Thoracic aorta (tissue), 2 donors: ENCODE measurements around the gene AQP6. TPM values are rescaled to one million over a fixed set of nuclear protein-coding genes. Genes with fewer than 3 reads are reported as not detected.

Experiments
- ATAC-seq: fragments of 150-250 bp; one replicate; pipeline ENCODE4 v1.8.0; 2017; ENCODE audit warnings: low read depth; ENCODE audit not compliant: insufficient number of reproducible peaks, low FRiP score
- DNase-seq: peaks from one replicate; pipeline ENCODE4 v3.0.0-alpha.2; 2020; ENCODE audit warnings: low spot score
- H3K27ac ChIP-seq, 2 donors: fragments of 200-600 bp; sonication (generic); 1 replicate in 1 of 2; 2 replicates in 1 of 2; pipeline ENCODE4 v1.5.1; 2016; ENCODE audit warnings: mild to moderate bottlenecking in 2 of 2, moderate library complexity in 2 of 2
- H3K27me3 ChIP-seq: fragments of 200-600 bp; sonication (generic); replicated peaks from 2 replicates; pipeline ENCODE4 v1.6.0; 2016; ENCODE audit warnings: mild to moderate bottlenecking; ENCODE audit not compliant: insufficient read depth
- H3K36me3 ChIP-seq: fragments of 200-600 bp; sonication (generic); one replicate; pipeline ENCODE4 v1.5.1; 2016
- H3K4me1 ChIP-seq, 2 donors: fragments of 200-600 bp; sonication (generic); 1 replicate in 1 of 2; 2 replicates in 1 of 2; pipeline versions ENCODE4 v1.5.1 to v1.6.0; 2016; ENCODE audit warnings: low read depth in 2 of 2, mild to moderate bottlenecking in 1 of 2; ENCODE audit not compliant: control insufficient read depth in 1 of 2
- H3K4me3 ChIP-seq: fragments of 200-600 bp; sonication (generic); 2 replicates; pipeline ENCODE4 v1.5.1; 2016; ENCODE audit warnings: mild to moderate bottlenecking
- H3K9me3 ChIP-seq: fragments of 200-600 bp; sonication (generic); 2 replicates; pipeline ENCODE4 v1.5.1; 2016
- total RNA-seq, 2 donors: library from RNA; depleted of rRNA; stranded (reverse); fragments of >200 nt; gene quantifications; one replicate each; pipeline versions ENCODE4 v1.1.0 to v1.2.3, GENCODE V29; 2016
- TF ChIP-seq, protein P1 (sequence below): fragments of 200-600 bp; sonication (generic); IDR thresholded peaks from one replicate; pipeline ENCODE4 v1.5.1; 2019; ENCODE audit warnings: antibody characterized with exemption

Gene AQP6
- total RNA-seq, 2 donors from 2014 or later = not detected

DNA sequence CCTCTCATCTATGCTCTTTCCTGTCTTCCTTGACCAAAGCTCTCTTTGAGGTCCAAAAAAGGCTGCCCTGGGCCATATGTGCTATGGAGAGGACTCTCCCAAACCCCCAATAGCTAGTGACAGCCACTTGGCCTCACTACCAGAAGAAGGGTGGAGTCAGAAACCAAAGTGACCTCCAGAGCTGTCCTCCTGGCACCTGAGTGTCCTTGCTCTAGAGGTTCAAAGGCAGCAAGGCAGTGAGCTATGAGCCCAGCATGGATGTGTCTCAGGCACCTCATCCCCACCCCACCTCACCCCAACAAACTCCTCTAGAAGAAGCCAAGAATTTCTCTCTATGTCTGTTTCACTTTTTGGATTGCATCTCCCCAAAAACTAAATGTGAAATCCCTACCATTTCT, 15.2 kb upstream of the AQP6 start:
- Histone ChIP-seq H3K27me3 (no peaks in the 10 kb centered on the region), H3K9me3 (no peaks in the 10 kb centered on the region), H3K27ac (no peak overlapping the region), H3K4me1 (peaks cover 9 to 22% of the 10 kb centered on the region in 2 donors), H3K4me3 (no peak overlapping the region), H3K36me3 (no peaks in the 10 kb centered on the region)
- TF ChIP-seq, protein P1, sequence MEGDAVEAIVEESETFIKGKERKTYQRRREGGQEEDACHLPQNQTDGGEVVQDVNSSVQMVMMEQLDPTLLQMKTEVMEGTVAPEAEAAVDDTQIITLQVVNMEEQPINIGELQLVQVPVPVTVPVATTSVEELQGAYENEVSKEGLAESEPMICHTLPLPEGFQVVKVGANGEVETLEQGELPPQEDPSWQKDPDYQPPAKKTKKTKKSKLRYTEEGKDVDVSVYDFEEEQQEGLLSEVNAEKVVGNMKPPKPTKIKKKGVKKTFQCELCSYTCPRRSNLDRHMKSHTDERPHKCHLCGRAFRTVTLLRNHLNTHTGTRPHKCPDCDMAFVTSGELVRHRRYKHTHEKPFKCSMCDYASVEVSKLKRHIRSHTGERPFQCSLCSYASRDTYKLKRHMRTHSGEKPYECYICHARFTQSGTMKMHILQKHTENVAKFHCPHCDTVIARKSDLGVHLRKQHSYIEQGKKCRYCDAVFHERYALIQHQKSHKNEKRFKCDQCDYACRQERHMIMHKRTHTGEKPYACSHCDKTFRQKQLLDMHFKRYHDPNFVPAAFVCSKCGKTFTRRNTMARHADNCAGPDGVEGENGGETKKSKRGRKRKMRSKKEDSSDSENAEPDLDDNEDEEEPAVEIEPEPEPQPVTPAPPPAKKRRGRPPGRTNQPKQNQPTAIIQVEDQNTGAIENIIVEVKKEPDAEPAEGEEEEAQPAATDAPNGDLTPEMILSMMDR = no peak
- DNase-seq = no peak
- ATAC-seq = no peak

DNA sequence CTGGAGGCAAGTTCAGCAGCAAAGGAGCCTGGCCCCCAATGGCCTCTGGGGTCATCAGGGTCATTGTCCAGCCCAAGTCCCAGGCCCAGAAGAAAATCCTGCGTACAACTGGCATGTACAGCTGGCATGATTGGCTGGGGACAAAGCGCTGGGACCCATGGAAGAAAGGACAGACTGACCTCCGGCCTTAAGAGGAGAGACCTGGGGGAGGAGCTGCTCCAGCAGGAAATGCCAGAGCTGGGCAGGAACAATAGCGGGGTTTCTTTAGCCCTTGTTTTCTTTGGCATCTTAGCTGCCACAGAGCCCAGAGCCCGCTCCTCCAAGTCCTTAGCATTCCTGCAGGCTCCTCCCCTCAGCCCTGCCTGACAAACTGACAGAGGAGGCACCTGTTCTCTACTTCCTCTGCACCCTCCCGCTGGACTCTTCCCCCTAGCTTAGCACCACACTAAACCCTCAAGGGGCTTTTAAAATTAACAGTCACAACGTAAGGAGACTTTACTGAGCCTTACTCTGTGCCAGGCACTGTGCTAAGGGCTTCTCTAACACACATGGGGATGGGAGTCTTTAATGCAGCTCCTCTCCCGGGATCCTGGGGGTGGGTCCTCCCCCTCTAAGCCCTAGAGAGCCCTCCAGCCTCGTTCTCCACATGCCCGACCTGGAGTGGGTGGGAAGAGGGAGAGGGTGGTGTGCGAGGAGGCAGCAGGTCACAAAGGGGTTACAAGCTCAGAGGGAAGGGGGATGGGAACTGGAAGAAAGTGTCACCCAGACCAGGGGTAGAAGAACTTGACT, 12.9 kb upstream of the AQP6 start:
- peaks cover 11 to 25% of the 10 kb centered on the region in 2 donors for H3K4me1 ChIP-seq
- no peak overlapping the region for H3K4me3 ChIP-seq
- no peak overlapping the region for H3K27ac ChIP-seq

DNA sequence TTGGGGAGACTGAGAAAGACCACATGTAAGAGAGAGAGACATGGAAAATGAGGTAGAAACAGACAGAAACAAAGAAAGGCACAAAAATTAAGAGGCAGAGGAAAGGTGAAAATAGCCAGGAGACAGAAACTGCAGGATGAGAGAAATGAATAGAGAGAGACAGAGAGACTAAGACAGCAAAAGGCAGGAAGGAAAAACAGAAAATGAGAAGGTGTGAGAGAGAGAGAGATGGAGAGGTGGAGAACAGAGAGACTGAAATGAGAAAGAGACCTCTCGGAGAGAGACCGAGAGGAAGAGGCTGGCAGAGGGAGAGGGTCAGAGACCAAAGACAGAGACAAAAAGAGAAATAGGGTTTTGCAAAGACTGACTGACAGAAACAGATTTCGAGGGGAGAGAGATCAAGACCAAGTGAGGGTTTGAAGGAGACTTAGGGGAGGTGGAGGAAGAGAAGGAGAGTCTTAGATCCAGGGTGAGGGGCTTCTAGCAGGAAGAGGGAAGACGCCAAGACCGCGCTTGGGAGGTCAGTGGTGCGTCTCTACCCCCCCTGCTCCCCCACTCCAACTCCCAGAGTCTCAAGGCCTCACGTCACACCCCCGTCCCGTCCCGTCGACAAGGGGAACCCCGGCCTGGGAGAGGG, 12.2 kb upstream of the AQP6 start:
- no peak overlapping the region for H3K27ac ChIP-seq
- TF ChIP-seq, protein P1 = no peak
- peaks cover 11 to 25% of the 10 kb centered on the region in 2 donors for H3K4me1 ChIP-seq
- H3K9me3 ChIP-seq = no peaks in the 10 kb centered on the region
- no peak for DNase-seq
- ATAC-seq = no peak
- H3K4me3 ChIP-seq = peak overlapping the region; percentile 67
- H3K36me3 ChIP-seq = no peaks in the 10 kb centered on the region
- no peaks in the 10 kb centered on the region for H3K27me3 ChIP-seq

More for the DNA sequence above, 12.9 kb upstream of the AQP6 start:
- TF ChIP-seq, protein P1 = no peak
- DNase-seq (no peak), ATAC-seq (no peak)
- no peaks in the 10 kb centered on the region for H3K36me3 ChIP-seq
- H3K27me3 ChIP-seq = no peaks in the 10 kb centered on the region
- H3K9me3 ChIP-seq = no peaks in the 10 kb centered on the region

DNA sequence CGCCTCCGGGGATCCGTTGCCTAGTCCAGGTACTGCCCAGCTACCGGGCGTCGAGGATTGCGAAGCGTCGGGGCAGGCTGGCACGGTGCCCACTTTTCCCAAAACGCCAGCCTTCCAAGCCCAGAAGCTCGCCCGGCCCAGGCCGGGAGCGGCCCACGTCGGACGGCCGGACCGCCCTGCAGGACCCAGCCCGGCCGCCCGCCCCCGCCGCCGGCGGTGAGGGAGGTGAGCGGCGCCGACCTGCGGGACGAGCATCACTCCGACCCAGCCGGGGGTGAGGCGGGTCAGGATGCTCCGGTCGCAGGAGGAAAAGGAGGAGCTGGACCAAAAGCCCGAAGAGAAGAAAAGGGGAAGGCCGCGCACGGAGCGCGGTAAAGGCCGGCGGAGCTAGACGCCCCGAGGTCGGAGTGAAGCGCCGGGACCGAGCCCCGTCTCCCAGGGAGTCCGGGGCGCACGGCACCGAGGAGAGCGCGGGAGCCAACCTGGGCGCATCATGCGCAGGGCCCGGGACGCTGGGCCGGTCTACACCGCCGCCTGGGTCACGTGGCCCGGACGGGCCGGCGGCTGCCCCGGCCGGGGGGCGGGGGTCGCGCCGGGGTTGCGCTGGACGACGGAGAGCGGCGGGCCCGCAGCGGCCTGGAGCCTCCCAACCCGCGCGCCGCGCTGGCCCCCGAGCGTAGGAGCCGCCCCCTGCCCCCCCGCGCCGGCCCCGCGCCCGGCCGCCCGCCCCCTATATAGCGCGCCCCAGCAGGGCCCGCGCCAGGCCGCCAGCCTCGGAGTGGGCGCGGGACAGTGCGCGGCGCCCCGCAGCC, 11.4 kb upstream of the AQP6 start, which contains the start of gene AQP5:
Gene AQP5 (plus strand): TSS at position 762 of the 812 bp plus-strand sequence. CDS start 146 bp downstream, outside the sequence.
- ATAC-seq (no peak), DNase-seq (no peak)
- no peaks in the 10 kb centered on the region for H3K9me3 ChIP-seq
- TF ChIP-seq, protein P1 = no peak
- no peaks in the 10 kb centered on the region for H3K27me3 ChIP-seq
- peak within 1 kb of the TSS; percentile 67 for H3K4me3 ChIP-seq
- H3K36me3 ChIP-seq = no peaks in the 10 kb centered on the region
- peaks cover 11 to 25% of the 10 kb centered on the region in 2 donors for H3K4me1 ChIP-seq
- H3K27ac ChIP-seq = no peak within 1 kb of the TSS
